ENCODE results near the gene CHRM1. TPM values are rescaled to one million over a fixed set of nuclear protein-coding genes. Genes with fewer than 3 reads are reported as not detected.

Gene CHRM1
- total RNA-seq = not detected in 2 replicates

GRCh38 chr11:62921201-62921572, at the start of gene CHRM1:
Gene CHRM1 (minus strand): TSS chr11:62921363. CDS start chr11:62911100, 10,263 bp downstream.

GRCh38 chr11:62880803-62881578, 40.2 kb downstream of the CHRM1 start, which contains the start of gene SLC3A2:
Gene SLC3A2 (plus strand): TSS chr11:62880896. CDS start chr11:62881024, 128 bp downstream.

Other genes with a start within 250 kb of the CHRM1 start
- 9.7 and 11.2 TPM in 2 replicates for gene UQCC3, start 249.7 kb downstream of the CHRM1 start, total RNA-seq
- gene LBHD1, start 249.1 kb downstream of the CHRM1 start, total RNA-seq = 4.2 and 5.5 TPM in 2 replicates
- 137 and 210 TPM in 2 replicates for gene UBXN1, start 242.3 kb downstream of the CHRM1 start, total RNA-seq
- gene LRRN4CL, start 231.8 kb downstream of the CHRM1 start, total RNA-seq = under 0.01 and 0.30 TPM in 2 replicates
- gene BSCL2, start 213.9 kb downstream of the CHRM1 start, total RNA-seq = 20.2 and 24.0 TPM in 2 replicates
- 0.32 TPM in 1 of 2 replicates, not detected in the other for gene GNG3, start 213.7 kb downstream of the CHRM1 start, total RNA-seq
- gene HNRNPUL2, start 193.9 kb downstream of the CHRM1 start, total RNA-seq = 5.8 and 11.9 TPM in 2 replicates
- 34.4 and 38.9 TPM in 2 replicates for gene TTC9C, start 192.9 kb downstream of the CHRM1 start, total RNA-seq
- 10.9 and 11.4 TPM in 2 replicates for gene ZBTB3, start 167.2 kb downstream of the CHRM1 start, total RNA-seq
- gene POLR2G, start 159.8 kb downstream of the CHRM1 start, total RNA-seq = 86.7 and 113 TPM in 2 replicates
- 19.8 and 26.7 TPM in 2 replicates for gene TAF6L, start 150.0 kb downstream of the CHRM1 start, total RNA-seq
- 22.5 and 26.6 TPM in 2 replicates for gene TMEM179B, start 134.0 kb downstream of the CHRM1 start, total RNA-seq
- 13.4 and 21.8 TPM in 2 replicates for gene TMEM223, start 129.4 kb downstream of the CHRM1 start, total RNA-seq
- gene NXF1, start 115.9 kb downstream of the CHRM1 start, total RNA-seq = 16.6 and 26.3 TPM in 2 replicates
- 27.7 and 36.1 TPM in 2 replicates for gene STX5, start 89.3 kb downstream of the CHRM1 start, total RNA-seq
- gene TEX54, start 88.5 kb downstream of the CHRM1 start, total RNA-seq = not detected in 2 replicates
- gene WDR74, start 81.8 kb downstream of the CHRM1 start, total RNA-seq = 70.8 and 74.3 TPM in 2 replicates
- gene SLC3A2, start 40.5 kb downstream of the CHRM1 start, total RNA-seq = 146 and 249 TPM in 2 replicates
- gene SLC22A6, start 63.6 kb upstream of the CHRM1 start, total RNA-seq = not detected in 2 replicates
- not detected in 2 replicates for gene SLC22A8, start 94.5 kb upstream of the CHRM1 start, total RNA-seq
- not detected in 2 replicates for gene SLC22A24, start 222.9 kb upstream of the CHRM1 start, total RNA-seq